OCI-LY7 (cell line): Measurements from ENCODE around the gene DNAJB4.

Source experiments
- EZH2phosphoT487 ChIP-seq: fragments of 200-600 bp; sonication (generic); IDR thresholded peaks from 2 replicates; pipeline ENCODE4 v1.6.1; 2018; ENCODE audit warnings: low read depth, borderline replicate concordance, mild to moderate bottlenecking, mixed run types, antibody characterized with exemption, low read length, moderate library complexity, mixed read lengths
- TF ChIP-seq, protein P1 (sequence below): fragments of 200-600 bp; sonication (generic); conservative IDR thresholded peaks from 2 replicates; pipeline ENCODE4 v1.5.1; 2014; ENCODE audit warnings: mild to moderate bottlenecking, antibody characterized with exemption, low read length, moderate library complexity, mixed read lengths

- TF ChIP-seq, protein P1, sequence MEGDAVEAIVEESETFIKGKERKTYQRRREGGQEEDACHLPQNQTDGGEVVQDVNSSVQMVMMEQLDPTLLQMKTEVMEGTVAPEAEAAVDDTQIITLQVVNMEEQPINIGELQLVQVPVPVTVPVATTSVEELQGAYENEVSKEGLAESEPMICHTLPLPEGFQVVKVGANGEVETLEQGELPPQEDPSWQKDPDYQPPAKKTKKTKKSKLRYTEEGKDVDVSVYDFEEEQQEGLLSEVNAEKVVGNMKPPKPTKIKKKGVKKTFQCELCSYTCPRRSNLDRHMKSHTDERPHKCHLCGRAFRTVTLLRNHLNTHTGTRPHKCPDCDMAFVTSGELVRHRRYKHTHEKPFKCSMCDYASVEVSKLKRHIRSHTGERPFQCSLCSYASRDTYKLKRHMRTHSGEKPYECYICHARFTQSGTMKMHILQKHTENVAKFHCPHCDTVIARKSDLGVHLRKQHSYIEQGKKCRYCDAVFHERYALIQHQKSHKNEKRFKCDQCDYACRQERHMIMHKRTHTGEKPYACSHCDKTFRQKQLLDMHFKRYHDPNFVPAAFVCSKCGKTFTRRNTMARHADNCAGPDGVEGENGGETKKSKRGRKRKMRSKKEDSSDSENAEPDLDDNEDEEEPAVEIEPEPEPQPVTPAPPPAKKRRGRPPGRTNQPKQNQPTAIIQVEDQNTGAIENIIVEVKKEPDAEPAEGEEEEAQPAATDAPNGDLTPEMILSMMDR, result no peak
- TF ChIP-seq EZH2phosphoT487, result no peak
These were observed 20.1 kb upstream of the DNAJB4 start for GRCh38 chr1:77984629-77985028.
